ENCODE measurements around the gene OPA1. TPM values are rescaled to one million over a fixed set of nuclear protein-coding genes. Genes with fewer than 3 reads are reported as not detected.

Gene OPA1
- total and polyA plus RNA-seq, 2 of the 4 experiments (the other 2 are of a cell fraction): 17.8 to 73.7 TPM

DNA sequence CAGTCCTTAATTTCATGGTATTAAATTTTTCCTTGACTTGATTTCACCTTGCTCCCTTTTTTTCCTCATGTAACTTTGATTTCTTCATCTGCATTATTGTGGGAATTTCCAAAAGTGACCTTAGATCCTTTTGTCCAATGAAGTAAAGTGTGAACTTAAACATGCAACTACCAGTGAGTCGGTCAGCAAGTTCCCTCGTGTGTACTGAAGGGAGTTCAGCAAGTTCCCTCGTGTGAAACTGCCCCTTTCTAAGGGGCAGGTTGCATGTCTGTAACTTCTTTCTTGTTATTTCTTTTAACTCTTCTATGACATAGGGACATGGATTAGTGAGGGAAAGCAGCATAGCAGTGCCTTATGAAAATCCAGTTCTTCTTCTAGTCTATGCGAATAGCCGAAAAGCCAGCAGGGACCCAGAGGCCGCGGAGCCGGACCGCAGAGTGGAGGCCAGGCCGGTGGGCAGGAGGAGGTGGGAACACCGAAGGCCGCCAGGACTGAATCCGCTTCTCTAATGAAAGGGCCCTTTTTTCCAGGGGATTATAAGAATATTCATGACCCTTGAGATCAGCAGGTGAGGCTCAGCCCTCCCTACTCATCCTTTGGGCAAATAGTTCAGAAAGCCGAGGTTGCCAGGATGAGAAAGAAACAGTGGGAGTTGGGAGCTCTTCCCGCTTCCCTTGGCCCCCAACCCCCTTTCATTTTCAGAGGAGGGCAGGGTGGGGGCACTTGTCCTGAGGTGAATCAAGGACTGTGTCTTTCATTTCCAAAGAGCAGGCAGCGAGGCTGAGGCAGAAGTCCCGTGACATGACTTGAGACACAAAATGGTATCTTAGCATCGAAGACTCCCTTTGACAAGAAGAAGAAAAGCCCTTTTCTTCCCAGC lies 117.5 kb downstream of the OPA1 start:
- Histone ChIP-seq H3K9me3 (ENCODE audit: control insufficient read depth, insufficient read depth, low read length) (peaks cover 8% of the 10 kb centered on the region), H3K9ac (ENCODE audit: low read depth, low read length) (no peak overlapping the region), H3K79me1 (ENCODE audit: low read depth in 1 of 2, low read length in 2 of 2) (no peaks in the 10 kb centered on the region), H2AK9ac (replicated peaks; ENCODE audit: low read depth, low read length, poor library complexity) (no peak overlapping the region), H3K4me2 (ENCODE audit: low read depth, low read length) (no peak overlapping the region), H2AK5ac (ENCODE audit: low read depth, low read length) (no peak overlapping the region), H3K56ac (ENCODE audit: extremely low read depth, insufficient read depth, low read length) (no peak overlapping the region), H2BK5ac (ENCODE audit: low read depth, low read length, poor library complexity, severe bottlenecking) (no peak overlapping the region), H2BK15ac (ENCODE audit: low read depth, low read length) (no peak overlapping the region), H3K36me3 (ENCODE audit: control insufficient read depth, insufficient read depth, low read length) (no peaks in the 10 kb centered on the region), H2AFZ (replicated peaks; ENCODE audit: low read length, poor library complexity) (no peak overlapping the region), H3K27ac (ENCODE audit: insufficient read depth, low read length) (no peak overlapping the region), H4K91ac (ENCODE audit: insufficient read depth, low read depth, low read length) (no peak overlapping the region), H2BK120ac (ENCODE audit: low read depth, low read length) (no peak overlapping the region), H3K4me1 (ENCODE audit: control insufficient read depth, insufficient read depth, low read length) (no peaks in the 10 kb centered on the region), H3K23ac (ENCODE audit: low read depth, low read length) (no peak overlapping the region), H3K14ac (replicated peaks; ENCODE audit: low read depth, low read length) (no peak overlapping the region), H4K5ac (ENCODE audit: low read depth, low read length) (no peak overlapping the region), H3K4me3 (ENCODE audit: insufficient read depth, low read depth, low read length) (no peak overlapping the region), H2BK20ac (ENCODE audit: low read depth, low read length) (no peak overlapping the region), H4K20me1 (ENCODE audit: insufficient read depth, low read length) (no peaks in the 10 kb centered on the region), H3K27me3 (ENCODE audit: control insufficient read depth, insufficient read depth, low read length) (no peaks in the 10 kb centered on the region), H3K9me1 (ENCODE audit: insufficient read depth, low read length) (no peaks in the 10 kb centered on the region), H3K18ac (ENCODE audit: low read depth, low read length) (no peak overlapping the region), H4K8ac (ENCODE audit: low read depth in 2 of 2, low read length in 2 of 2) (no peak overlapping the region), H3K4ac (ENCODE audit: low read depth, low read length) (no peak overlapping the region)
- DNase-seq: no peak
- intact Hi-C loops (cut with micrococcal nuclease): no loop called here
- ChIA-PET CTCF (no interaction called here), POLR2A (ENCODE audit: unreplicated experiment) (no interaction called here)
- dilution Hi-C loops (cut with HindIII; ENCODE audit: low sequenced_read_pairs, unreplicated experiment): no loop called here
- in situ Hi-C loops (cut with MboI; ENCODE audit: low sequenced_read_pairs): no loop called here
- TF ChIP-seq ELK1 (IDR thresholded peaks at IDR 0.05; ENCODE audit: borderline replicate concordance, low read depth, low read length): no peak
- no peak for TF ChIP-seq MXI1 (IDR thresholded peaks at IDR 0.05; ENCODE audit: borderline replicate concordance, low read depth, low read length)
- TF ChIP-seq FOS (IDR thresholded peaks at IDR 0.05; ENCODE audit: low read depth, low read length): no peak
- TF ChIP-seq MAZ (IDR thresholded peaks at IDR 0.05; ENCODE audit: borderline replicate concordance, low read depth, low read length): no peak
- TF ChIP-seq RFX5 (IDR thresholded peaks at IDR 0.05; ENCODE audit: low read depth, low read length): no peak
- no peak for TF ChIP-seq NFE2L2 (IDR thresholded peaks at IDR 0.05; ENCODE audit: low read depth, low read length)
- TF ChIP-seq POLR2A (IDR thresholded peaks at IDR 0.05; ENCODE audit: low read depth, low read length): no peak
- TF ChIP-seq RCOR1 (IDR thresholded peaks at IDR 0.05; ENCODE audit: insufficient replicate concordance, low read length): no peak
- no peak for ATAC-seq (ENCODE audit: low read depth)
- WGBS, 2 experiments (ENCODE audit: extremely low coverage in 2 of 2, insufficient read length in 1 of 2): 95% methylated on average over 4 of the region's 18 CpGs; no CpG with 5 or more reads in 1 of the 2 experiments
- no TSS peak for BruUV-seq (replicated peaks)
